Activated CD8-positive, alpha-beta T cell treated with anti-CD3 and anti-CD28 coated beads, Interleukin-2, amount 10 ng/mL, durations not matched to agents 7 days and 5 days (primary cell): ENCODE measurements around the gene KCNA1. TPM values are rescaled to one million over a fixed set of nuclear protein-coding genes. Genes with fewer than 3 reads are reported as not detected.

ENCODE experiments used
- ATAC-seq: fragments of 150-1000 bp; cut with Tn5 transposase; one replicate; pipeline ENCODE4 v1.10.0; 2021; ENCODE audit warnings: moderate library complexity
- CTCF ChIA-PET: fragments of 350-600 bp; sonication (Branson Sonifier 250); formaldehyde crosslinking; loops from one replicate; lab custom pipeline; 2021; ENCODE audit warnings: antibody characterized with exemption; lab: Charles Lee
- POLR2A ChIA-PET: fragments of 350-600 bp; sonication (Branson Sonifier 250); formaldehyde crosslinking; loops from one replicate; lab custom pipeline; 2021; ENCODE audit warnings: antibody characterized with exemption; lab: Charles Lee
- DNase-seq: peaks from one replicate; pipeline ENCODE4 v3.0.0-alpha.2; 2020
- H3K27ac Mint-ChIP-seq: one replicate; pipeline ENCODE4 v1.8.0; 2021; ENCODE audit warnings: mild to moderate bottlenecking, mixed read lengths
- H3K27me3 Mint-ChIP-seq: one replicate; pipeline ENCODE4 v1.8.0; 2021; ENCODE audit warnings: low read depth, mixed read lengths
- H3K36me3 Mint-ChIP-seq: one replicate; pipeline ENCODE4 v1.8.0; 2021; ENCODE audit warnings: low read depth, mixed read lengths
- H3K4me1 Mint-ChIP-seq: one replicate; pipeline ENCODE4 v1.8.0; 2021; ENCODE audit warnings: low read depth, mixed read lengths
- H3K4me3 Mint-ChIP-seq: one replicate; pipeline ENCODE4 v1.8.0; 2021; ENCODE audit warnings: mild to moderate bottlenecking, mixed read lengths
- H3K9me3 Mint-ChIP-seq: one replicate; pipeline ENCODE4 v1.8.0; 2022; ENCODE audit warnings: mixed read lengths; ENCODE audit not compliant: insufficient read depth
- total RNA-seq, 2 experiments: library from RNA; stranded (reverse); gene quantifications; one replicate each; pipeline ENCODE4 v1.2.3, GENCODE V29; 2021

The KCNA1 gene
- total RNA-seq, 2 experiments from 2014 or later: not detected

DNA sequence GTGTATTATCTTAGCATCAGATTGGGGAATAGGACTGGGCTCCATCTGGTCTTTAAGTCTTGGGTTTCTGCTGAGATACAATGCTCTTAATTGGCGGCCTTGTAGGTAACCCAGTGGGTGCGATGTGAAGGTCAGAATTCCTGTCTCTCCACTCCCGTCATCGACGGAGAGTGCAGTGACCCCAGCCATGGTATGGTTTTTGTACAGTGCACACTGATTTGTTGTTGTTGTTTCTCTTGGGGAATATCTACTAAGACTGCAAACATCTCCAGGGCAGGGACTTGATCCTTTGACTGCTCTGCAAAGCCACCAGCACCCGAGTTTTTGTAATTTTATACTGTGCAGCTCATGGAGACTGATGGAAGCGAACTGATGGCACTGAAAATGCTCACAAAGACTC, 41.4 kb downstream of the KCNA1 start:
- Mint-ChIP-seq H3K9me3 (no peaks in the 10 kb centered on the region), H3K36me3 (no peaks in the 10 kb centered on the region), H3K4me3 (no peak overlapping the region), H3K27me3 (peaks cover 27% of the 10 kb centered on the region), H3K4me1 (no peaks in the 10 kb centered on the region), H3K27ac (no peak overlapping the region)
- no peak for ATAC-seq
- ChIA-PET POLR2A (no interaction called here), CTCF (interaction anchor here (1.3 to 1.5 kb wide), 2 partner anchors 93 to 96 kb away, joined by 4 to 5 read pairs; no protein-coding TSS in a partner anchor)
- DNase-seq: no peak

DNA sequence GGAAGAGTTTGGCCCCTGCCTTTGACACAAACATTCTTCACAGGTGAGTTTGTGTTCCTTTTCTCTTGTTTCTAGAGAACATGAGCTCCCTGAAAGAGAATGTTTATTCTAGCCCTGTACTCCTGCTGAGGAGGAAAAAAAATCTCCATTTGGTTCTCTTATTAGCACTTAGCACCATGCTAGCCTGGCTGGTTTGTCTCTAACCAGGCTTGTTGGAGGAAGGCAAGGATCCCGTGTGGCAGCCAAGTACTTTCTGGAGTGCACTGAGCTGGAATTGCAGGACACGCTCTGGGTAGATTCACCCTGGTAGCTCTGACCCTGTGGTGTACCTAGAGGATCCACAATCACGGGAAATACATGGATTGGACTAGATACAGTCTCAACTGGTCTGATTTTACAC, 41.9 kb downstream of the KCNA1 start:
- CTCF ChIA-PET: interaction anchor here (1.3 to 1.5 kb wide), 2 partner anchors 94 to 96 kb away, joined by 4 to 5 read pairs; no protein-coding TSS in a partner anchor
- H3K36me3 Mint-ChIP-seq: no peaks in the 10 kb centered on the region
- peaks cover 27% of the 10 kb centered on the region for H3K27me3 Mint-ChIP-seq
- H3K4me3 Mint-ChIP-seq: no peak overlapping the region
- no peak overlapping the region for H3K27ac Mint-ChIP-seq
- ATAC-seq (no peak), DNase-seq (no peak)
- H3K9me3 Mint-ChIP-seq: no peaks in the 10 kb centered on the region
- POLR2A ChIA-PET: no interaction called here
- no peaks in the 10 kb centered on the region for H3K4me1 Mint-ChIP-seq

DNA sequence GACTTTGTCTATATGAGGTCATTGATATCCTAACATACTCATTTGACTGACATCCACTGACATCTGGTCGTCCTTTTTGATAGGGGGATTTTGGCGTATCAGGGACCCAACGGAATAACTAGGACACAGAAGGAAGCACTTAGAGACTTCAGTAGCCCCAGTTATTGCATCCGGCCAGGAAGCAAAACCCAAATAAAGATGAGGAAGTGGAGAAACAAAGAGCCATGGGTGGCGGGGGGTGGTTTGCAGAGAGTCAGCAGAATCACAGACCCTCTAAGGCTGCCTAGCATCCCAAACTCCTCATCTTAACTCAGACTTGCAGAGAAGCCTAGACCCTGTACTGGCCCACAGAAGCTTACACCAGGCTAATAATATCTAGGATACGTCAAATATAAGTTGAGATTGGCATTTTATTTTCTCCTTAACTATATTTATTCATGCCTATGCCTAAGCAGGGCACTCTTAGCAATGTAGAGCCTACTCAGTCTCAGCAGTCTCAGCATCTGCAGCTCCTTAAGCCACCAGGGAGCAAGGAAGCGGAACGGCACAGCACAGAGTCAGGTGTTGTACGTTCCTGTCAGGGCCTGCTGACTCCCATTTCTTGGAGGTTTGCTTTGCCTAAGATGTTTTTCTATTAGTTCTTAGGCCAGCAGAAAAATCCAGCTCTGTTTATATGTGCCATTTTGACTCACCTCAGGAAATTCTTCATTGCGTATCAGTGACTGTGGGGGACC, 45.1 kb downstream of the KCNA1 start:
- Mint-ChIP-seq H3K27me3 (peaks cover 23% of the 10 kb centered on the region), H3K27ac (no peak overlapping the region), H3K36me3 (no peaks in the 10 kb centered on the region), H3K4me1 (no peaks in the 10 kb centered on the region), H3K9me3 (no peaks in the 10 kb centered on the region), H3K4me3 (no peak overlapping the region)
- ChIA-PET POLR2A (no interaction called here), CTCF (interaction anchor here (1.3 kb wide), 1 partner anchor 99 kb away, joined by 3 read pairs; no protein-coding TSS in a partner anchor)
- no peak for DNase-seq
- ATAC-seq: no peak

DNA sequence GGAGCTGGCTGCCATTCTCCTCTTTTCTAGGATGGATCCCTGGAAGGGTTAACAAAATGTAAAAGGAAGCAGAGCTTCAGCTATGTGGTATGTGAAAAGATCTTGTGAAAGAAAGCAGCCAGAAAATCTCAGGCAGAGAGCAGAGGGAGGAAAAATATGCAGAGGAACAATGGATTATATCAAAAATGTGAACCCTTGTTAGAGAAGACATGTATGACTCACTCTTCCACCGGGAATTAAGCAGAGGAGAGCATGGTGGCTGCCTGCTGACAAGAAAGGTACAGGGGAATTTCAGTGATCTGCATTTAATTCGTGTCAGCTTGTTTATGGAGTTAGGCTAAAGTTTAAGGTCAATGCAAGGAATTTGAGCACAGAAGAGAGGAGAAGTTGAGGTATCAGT, 46.3 kb downstream of the KCNA1 start:
- ATAC-seq (no peak), DNase-seq (no peak)
- H3K9me3 Mint-ChIP-seq: no peaks in the 10 kb centered on the region
- H3K27me3 Mint-ChIP-seq: peaks cover 18% of the 10 kb centered on the region
- no peaks in the 10 kb centered on the region for H3K4me1 Mint-ChIP-seq
- H3K36me3 Mint-ChIP-seq: no peaks in the 10 kb centered on the region
- POLR2A ChIA-PET: no interaction called here
- CTCF ChIA-PET: interaction anchor here (1.3 kb wide), 1 partner anchor 101 kb away, joined by 3 read pairs; no protein-coding TSS in a partner anchor
- H3K27ac Mint-ChIP-seq: no peak overlapping the region
- H3K4me3 Mint-ChIP-seq: no peak overlapping the region

DNA sequence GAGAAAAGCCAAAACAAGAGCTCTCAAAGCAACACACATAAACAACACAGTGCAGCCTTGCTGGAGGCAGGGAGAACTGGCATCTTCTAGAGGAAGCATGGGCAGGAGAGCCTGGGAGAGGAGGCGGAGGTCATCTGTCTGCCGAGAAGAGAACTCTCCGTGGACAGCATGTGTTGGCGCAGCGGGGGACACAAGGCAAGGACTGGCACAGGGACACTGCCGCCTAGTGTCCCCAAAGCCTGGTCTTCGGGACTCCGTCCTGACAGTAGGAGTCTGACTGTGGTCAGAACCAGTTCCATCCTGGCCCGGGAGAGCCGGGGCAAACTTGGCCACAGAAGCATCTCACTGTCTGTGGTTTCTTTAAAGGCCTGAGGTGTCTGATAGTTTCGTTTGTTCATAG, 47.3 kb downstream of the KCNA1 start:
- H3K9me3 Mint-ChIP-seq: no peaks in the 10 kb centered on the region
- H3K4me1 Mint-ChIP-seq: no peaks in the 10 kb centered on the region
- ChIA-PET POLR2A (no interaction called here), CTCF (no interaction called here)
- no peak for DNase-seq
- no peak overlapping the region for H3K27ac Mint-ChIP-seq
- H3K4me3 Mint-ChIP-seq: no peak overlapping the region
- ATAC-seq: no peak
- peaks cover 18% of the 10 kb centered on the region for H3K27me3 Mint-ChIP-seq
- H3K36me3 Mint-ChIP-seq: no peaks in the 10 kb centered on the region

DNA sequence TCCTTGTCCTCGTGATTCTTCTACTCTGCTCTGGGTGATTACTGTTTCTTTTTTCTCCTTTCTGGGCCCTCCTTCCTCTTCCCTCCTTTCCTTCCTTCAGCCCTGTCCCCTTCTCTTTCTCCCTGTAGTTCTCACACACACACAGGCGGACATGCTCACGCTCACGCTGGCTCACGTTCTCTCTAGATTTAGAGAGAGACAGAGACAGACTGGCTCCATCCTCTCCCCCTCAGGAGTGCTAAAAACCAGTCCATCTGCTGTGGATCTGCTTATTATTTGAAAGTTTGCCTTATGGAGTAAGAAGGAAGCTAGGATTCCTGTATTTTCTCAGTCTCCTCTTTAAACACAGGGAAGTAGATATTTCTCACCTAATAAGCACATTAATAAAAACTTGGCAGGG, 48.1 kb downstream of the KCNA1 start:
- H3K9me3 Mint-ChIP-seq: no peaks in the 10 kb centered on the region
- H3K4me3 Mint-ChIP-seq: no peak overlapping the region
- peaks cover 16% of the 10 kb centered on the region for H3K27me3 Mint-ChIP-seq
- POLR2A ChIA-PET: interaction anchor here (0.6 kb wide), 1 partner anchor 8 kb away, joined by 3 read pairs; no protein-coding TSS in a partner anchor
- H3K4me1 Mint-ChIP-seq: no peaks in the 10 kb centered on the region
- no peak for DNase-seq
- H3K36me3 Mint-ChIP-seq: no peaks in the 10 kb centered on the region
- CTCF ChIA-PET: no interaction called here
- no peak overlapping the region for H3K27ac Mint-ChIP-seq
- ATAC-seq: no peak

DNA sequence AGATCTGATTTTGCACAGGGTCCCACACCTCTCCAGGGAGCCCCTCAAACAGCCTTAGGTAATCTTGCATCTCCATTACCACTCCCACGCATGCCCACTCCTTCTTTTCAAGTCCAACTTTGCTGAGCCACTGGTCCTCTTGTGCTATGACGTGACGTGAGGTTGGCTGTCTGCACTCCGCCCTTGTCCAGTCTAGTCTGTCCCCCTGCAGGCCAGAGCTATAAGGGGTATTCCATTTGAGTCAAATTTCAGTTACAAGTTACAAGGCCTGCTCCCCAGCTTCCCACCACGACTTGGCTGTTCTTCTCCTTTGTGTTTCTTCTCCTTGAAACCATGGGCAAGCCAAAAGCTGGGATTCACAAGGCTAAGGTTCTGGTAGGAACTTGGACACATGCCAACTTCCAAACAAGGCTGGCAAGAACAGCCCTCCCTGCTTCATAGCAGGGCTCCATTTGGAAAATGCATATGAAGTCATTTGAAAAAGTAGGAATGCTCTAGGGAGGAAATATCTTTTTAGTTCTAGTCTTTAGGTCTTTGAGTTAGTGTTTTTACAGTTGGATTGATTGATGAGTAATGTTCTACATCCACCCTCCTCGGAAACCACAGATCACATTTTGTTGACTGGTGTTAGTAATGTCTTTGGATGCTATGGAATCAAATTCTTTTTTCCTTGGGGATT, 49.1 kb downstream of the KCNA1 start:
- no peak overlapping the region for H3K4me3 Mint-ChIP-seq
- no peaks in the 10 kb centered on the region for H3K9me3 Mint-ChIP-seq
- CTCF ChIA-PET: no interaction called here
- DNase-seq (no peak), ATAC-seq (no peak)
- peaks cover 8% of the 10 kb centered on the region for H3K27me3 Mint-ChIP-seq
- no peaks in the 10 kb centered on the region for H3K36me3 Mint-ChIP-seq
- no peaks in the 10 kb centered on the region for H3K4me1 Mint-ChIP-seq
- H3K27ac Mint-ChIP-seq: no peak overlapping the region
- POLR2A ChIA-PET: no interaction called here

DNA sequence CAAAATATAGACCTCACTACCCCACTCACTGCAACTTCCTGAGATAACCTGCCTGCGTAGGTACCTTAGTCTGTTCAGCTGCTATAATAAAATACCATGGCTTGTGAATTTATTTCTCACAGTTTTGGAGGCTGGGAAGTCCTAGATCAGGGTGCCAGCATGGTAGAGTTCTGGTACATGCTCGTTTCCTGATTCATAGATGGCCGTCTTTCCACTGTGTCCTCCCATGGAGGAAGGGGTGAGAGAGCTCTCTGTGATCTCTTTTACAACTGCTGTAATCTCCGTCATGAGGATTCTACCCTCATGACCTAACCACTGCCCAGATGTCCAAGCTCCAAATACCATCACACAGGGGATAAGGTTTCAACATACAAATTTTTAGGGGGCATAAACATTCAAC, 49.7 kb downstream of the KCNA1 start:
- Mint-ChIP-seq H3K9me3 (no peaks in the 10 kb centered on the region), H3K36me3 (no peaks in the 10 kb centered on the region), H3K27ac (no peak overlapping the region), H3K4me3 (no peak overlapping the region), H3K27me3 (peaks cover 13% of the 10 kb centered on the region), H3K4me1 (no peaks in the 10 kb centered on the region)
- CTCF ChIA-PET: interaction anchor here (1.0 kb wide), 1 partner anchor 9 kb away, joined by 3 read pairs; no protein-coding TSS in a partner anchor
- ATAC-seq: no peak
- no peak for DNase-seq
- POLR2A ChIA-PET: no interaction called here

DNA sequence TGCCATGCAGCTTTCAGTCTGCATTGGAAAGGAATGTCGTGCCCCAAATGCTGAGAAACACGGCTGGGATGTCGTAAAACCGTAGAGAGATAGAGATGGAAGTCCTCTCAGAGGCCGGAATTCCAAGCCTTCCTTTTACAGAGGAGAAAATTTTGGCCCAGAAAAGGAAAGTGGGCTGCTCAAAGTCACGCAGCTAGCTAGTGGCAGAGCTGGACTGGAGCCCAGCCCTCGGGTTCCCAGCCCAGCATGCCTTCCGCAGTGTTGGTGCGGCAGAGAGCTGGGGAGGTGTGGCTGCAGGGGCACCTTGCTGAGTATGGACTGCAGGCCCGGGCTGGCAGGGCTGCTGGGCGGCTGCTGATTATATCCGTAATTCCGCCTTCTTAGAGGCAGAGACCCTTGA, 50.3 kb downstream of the KCNA1 start:
- Mint-ChIP-seq H3K27ac (no peak overlapping the region), H3K27me3 (peaks cover 13% of the 10 kb centered on the region), H3K36me3 (no peaks in the 10 kb centered on the region), H3K4me3 (no peak overlapping the region), H3K4me1 (no peaks in the 10 kb centered on the region), H3K9me3 (no peaks in the 10 kb centered on the region)
- POLR2A ChIA-PET: no interaction called here
- no peak for DNase-seq
- no peak for ATAC-seq
- CTCF ChIA-PET: interaction anchor here (1.0 kb wide), 1 partner anchor 10 kb away, joined by 3 read pairs; no protein-coding TSS in a partner anchor

DNA sequence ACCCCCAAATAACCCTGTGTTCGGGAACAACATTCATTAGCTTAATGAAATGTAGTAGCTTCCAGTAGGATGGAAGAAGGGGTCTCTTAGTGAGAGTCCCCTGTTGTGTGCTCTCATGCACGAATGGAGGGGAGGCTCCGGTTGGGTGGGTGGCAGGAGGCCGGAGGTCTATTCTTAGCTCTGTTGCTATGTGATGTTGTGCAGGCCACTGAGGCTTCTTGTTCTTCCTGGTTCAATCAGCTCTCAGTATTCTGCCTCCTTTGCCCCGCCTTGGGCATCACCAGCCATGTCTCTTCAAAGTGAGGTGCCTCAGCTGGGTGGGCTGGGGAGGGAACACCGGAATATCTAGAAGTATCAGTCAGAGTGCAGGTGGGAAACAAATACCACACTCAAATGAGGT, 50.8 kb downstream of the KCNA1 start:
- CTCF ChIA-PET: interaction anchor here (1.0 kb wide), 1 partner anchor 10 kb away, joined by 3 read pairs; no protein-coding TSS in a partner anchor
- Mint-ChIP-seq H3K36me3 (no peaks in the 10 kb centered on the region), H3K4me1 (no peaks in the 10 kb centered on the region), H3K27ac (no peak overlapping the region), H3K27me3 (peaks cover 8% of the 10 kb centered on the region), H3K9me3 (no peaks in the 10 kb centered on the region), H3K4me3 (no peak overlapping the region)
- DNase-seq: no peak
- ATAC-seq: no peak
- POLR2A ChIA-PET: no interaction called here

DNA sequence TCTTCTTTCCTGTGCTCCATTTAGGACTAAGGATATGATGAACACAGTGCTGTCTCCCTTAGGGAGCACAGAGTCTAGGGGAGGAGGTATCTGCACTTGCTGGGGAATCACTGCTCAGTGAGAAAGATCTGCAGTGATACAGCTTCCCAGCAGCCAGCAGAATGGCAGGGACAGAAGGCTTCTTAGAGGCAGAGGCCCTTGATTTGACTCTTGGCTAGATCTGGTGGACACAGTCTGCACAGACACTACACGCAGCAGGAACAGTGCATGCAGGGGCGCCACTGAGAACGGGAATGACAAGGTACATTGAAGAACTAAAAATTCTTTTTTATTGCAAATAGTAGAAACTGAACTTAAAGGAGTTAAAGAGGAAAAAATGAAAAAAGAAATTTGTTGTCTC, 51.6 kb downstream of the KCNA1 start:
- no peaks in the 10 kb centered on the region for H3K9me3 Mint-ChIP-seq
- CTCF ChIA-PET: no interaction called here
- H3K4me1 Mint-ChIP-seq: no peaks in the 10 kb centered on the region
- H3K27me3 Mint-ChIP-seq: peaks cover 11% of the 10 kb centered on the region
- no peak overlapping the region for H3K27ac Mint-ChIP-seq
- ATAC-seq (no peak), DNase-seq (no peak)
- POLR2A ChIA-PET: no interaction called here
- no peaks in the 10 kb centered on the region for H3K36me3 Mint-ChIP-seq
- H3K4me3 Mint-ChIP-seq: no peak overlapping the region
